ENCODE measurements around the gene GDPD3.
"Not testable (repeated sequence)": the region's sequence is repeated elsewhere in the genome, so short reads cannot be mapped to it uniquely, and the experiment has no call there.

Gene GDPD3

GRCh38 chr16:30113031-30113710, at the start of gene GDPD3:
GDPD3 (minus strand) TSS chr16:30113537; CDS start chr16:30113478, 59 bp downstream.
- no peak for DNase-seq

GRCh38 chr16:30157214-30157613, 43.9 kb upstream of the GDPD3 start:
- no peak for DNase-seq

GRCh38 chr16:30155188-30155587, 41.9 kb upstream of the GDPD3 start:
- DNase-seq, result no peak

GRCh38 chr16:30152517-30152916, 39.2 kb upstream of the GDPD3 start:
- no peak for DNase-seq

GRCh38 chr16:30151091-30151490, 37.8 kb upstream of the GDPD3 start:
- no peak for DNase-seq

- DNase-seq, result no peak
These were observed 36.1 kb upstream of the GDPD3 start for GRCh38 chr16:30149250-30149930.

GRCh38 chr16:30147843-30148510, 34.6 kb upstream of the GDPD3 start:
- no peak for DNase-seq

- no peak for DNase-seq
These were observed 32.3 kb upstream of the GDPD3 start for GRCh38 chr16:30145657-30146056.

GRCh38 chr16:30144917-30145316, 31.6 kb upstream of the GDPD3 start:
- DNase-seq, result no peak

GRCh38 chr16:30144017-30144416, 30.7 kb upstream of the GDPD3 start:
- DNase-seq, result no peak

- no peak for DNase-seq
These were observed 30.0 kb upstream of the GDPD3 start for GRCh38 chr16:30143347-30143702.

- no peak for DNase-seq
These were observed 29.5 kb upstream of the GDPD3 start for GRCh38 chr16:30142672-30143346.

- no peak for DNase-seq
These were observed 28.4 kb upstream of the GDPD3 start for GRCh38 chr16:30141750-30142149.

GRCh38 chr16:30139583-30140481, 26.5 kb upstream of the GDPD3 start:
- DNase-seq, result no peak

- DNase-seq, result no peak
These were observed 24.6 kb upstream of the GDPD3 start for GRCh38 chr16:30137897-30138296.

- no peak for DNase-seq
These were observed 23.8 kb upstream of the GDPD3 start for GRCh38 chr16:30136971-30137605.

GRCh38 chr16:30132591-30132990, 19.3 kb upstream of the GDPD3 start:
- no peak for DNase-seq

- no peak for DNase-seq
These were observed 18.6 kb upstream of the GDPD3 start for GRCh38 chr16:30131869-30132475.

GRCh38 chr16:30127993-30128392, 14.7 kb upstream of the GDPD3 start:
- no peak for DNase-seq

- not testable (repeated sequence) for DNase-seq
These were observed 12.4 kb upstream of the GDPD3 start for GRCh38 chr16:30125690-30126089.

- no peak for DNase-seq
These were observed 11.6 kb upstream of the GDPD3 start for GRCh38 chr16:30124985-30125379.
